NCI-H748 (cell line): ENCODE data around the gene KIF2A.

Source experiments
- DNase-seq: peaks from one replicate; lab custom pipeline; 2025; ENCODE audit not compliant: unreplicated experiment; lab: John Stamatoyannopoulos, UW

The KIF2A gene

GRCh38 chr5:62289813-62290212 lies 16.2 kb upstream of the KIF2A start:
- DNase-seq: no peak

- peak; percentile 66 for DNase-seq
These were observed 14.2 kb upstream of the KIF2A start for GRCh38 chr5:62291829-62292228.

DNA sequence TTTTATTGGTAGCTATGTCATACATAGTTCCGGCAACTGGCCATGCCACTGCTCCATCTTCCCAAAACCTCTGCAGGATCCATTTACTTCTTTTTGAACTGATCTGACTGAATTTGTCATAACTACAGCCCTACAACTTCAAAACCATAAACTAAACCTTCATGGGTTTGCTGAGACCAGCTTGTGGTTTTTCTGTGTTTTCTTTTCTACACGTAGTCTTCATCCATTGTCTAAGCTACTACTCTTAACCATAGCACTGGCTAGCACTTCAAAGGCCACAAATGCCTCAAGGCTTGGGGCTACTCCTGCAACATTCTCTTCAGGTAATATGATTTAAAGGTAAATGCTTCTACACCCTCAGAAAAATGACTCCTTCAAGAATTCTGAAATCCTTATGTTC lies 9.0 kb upstream of the KIF2A start:
- DNase-seq: no peak

DNA sequence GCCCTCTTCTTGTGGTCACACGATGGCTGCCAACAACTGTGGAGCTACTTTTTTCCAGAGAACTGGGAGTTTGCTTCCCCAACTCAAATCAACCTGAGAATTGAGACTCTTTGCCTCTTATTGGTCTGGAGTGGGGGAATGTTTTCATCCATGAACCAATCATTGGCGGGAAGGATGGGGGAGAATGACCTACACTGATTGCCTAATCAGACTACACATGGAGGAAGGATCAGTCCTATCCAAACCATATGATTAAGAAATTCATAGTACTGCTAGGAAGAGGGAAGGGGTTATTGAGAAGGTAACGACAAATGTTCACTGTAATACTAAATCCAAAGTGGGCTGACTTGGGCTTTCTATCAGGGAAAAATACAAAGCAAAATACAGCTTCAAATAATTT lies 7.9 kb upstream of the KIF2A start:
- DNase-seq: no peak

- no peak for DNase-seq
These were observed 6.9 kb upstream of the KIF2A start for GRCh38 chr5:62299101-62299500.

DNA sequence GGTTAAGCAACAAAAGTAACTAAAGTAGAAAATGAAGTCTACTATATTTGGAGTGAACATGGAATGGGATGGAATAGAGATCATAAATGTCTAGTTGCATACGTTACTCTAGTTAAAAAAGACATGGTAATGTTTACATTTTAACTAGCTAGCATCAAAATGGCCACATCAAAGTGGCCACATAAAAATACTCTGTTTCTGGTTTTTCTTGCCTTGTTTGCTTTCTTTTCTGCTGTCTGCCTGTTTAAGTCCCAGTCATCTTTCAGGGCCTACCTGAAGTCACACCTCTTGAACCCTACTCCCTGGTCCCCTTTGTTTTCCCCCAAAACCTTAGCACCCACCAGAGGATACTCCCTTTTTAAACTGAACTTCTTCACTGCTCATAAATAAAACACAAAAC lies 6.4 kb upstream of the KIF2A start:
- no peak for DNase-seq

- no peak for DNase-seq
These were observed 670 bp upstream of the KIF2A start for GRCh38 chr5:62305358-62305714.

DNA sequence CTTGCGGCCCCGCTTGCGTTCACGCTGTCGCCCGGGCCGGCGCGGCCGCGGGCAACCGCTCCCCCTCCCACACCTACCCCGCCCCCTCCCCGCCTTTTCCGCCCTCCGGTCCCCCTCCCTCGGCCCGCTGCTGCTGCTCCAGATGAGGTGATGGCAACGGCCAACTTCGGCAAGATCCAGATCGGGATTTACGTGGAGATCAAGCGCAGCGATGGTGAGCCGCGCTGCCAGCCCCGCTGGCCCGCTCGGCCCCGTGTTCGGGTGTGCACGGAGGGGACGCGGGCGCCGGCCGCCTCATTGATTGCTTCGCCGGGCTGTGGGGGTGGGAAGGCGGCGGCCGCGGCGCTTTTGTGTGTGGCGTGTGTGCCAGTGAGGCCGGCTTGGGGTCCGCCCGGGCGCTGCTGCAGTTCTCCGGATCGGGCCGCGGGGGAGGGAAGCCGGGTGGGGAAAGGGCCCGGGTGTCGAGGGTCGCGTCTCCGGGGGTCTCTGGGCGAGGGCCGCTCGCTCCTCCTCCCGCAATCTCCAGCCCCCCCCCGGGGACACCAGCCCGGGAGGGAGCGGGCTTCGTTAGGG lies 403 bp downstream of the KIF2A start:
- DNase-seq: no peak

DNA sequence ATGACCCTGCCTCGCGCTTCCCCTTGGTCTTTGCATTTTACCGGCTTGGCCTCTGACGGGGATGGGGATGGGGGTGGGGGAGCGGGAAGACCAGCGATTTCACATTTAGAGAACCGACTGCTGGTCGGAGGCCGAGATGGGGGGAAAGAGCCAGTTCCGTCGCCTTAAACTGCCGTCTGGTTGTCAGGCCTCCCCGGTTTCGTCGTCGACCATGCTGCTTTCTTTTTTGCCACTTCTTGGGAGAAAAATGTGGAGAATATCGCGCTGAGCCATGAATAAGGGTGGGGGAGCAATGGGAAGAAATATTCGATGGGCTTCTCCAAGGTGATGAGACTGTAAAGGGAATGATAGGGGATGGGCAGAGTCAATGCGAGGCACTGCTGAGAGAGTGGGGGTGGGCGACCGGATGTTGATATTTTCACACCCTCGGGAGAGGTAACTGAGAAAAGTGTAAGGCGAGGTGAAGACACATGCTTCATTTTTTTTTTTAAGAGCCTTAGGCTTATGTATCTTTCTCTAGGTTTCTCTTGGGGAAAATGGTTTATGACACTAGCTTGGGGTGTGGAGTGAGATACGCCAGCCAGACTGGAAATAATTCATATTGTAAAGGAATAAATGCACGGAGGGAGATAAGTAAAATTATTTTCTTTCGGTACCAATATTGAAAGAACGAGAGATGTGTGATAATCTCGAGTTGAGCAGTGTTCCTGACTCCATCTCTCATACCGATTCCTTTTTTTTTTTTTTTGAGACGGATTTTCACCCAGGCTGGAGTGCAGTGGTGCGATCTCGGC lies 1.1 kb downstream of the KIF2A start:
- peak; percentile 66 for DNase-seq

DNA sequence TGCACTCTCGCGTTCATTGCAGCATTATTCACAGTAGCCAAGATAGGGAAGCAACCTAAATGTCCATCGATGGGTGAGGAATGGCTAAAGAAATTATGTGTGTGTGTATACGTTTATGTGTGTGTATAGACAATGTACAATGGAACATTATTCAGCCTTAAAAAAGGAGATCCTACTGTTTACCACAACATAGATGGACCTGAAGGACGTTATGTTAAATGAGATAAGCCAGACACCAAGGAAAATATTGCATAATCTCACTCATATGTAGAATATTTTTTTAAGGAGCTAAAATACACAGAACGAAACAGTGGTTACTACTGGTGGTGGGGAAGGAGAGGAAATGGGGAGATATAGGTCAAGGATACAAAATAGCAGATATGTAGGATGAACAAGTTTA lies 2.4 kb downstream of the KIF2A start:
- DNase-seq: no peak

- DNase-seq: no peak
These were observed 3.1 kb downstream of the KIF2A start for GRCh38 chr5:62309107-62309506.

DNA sequence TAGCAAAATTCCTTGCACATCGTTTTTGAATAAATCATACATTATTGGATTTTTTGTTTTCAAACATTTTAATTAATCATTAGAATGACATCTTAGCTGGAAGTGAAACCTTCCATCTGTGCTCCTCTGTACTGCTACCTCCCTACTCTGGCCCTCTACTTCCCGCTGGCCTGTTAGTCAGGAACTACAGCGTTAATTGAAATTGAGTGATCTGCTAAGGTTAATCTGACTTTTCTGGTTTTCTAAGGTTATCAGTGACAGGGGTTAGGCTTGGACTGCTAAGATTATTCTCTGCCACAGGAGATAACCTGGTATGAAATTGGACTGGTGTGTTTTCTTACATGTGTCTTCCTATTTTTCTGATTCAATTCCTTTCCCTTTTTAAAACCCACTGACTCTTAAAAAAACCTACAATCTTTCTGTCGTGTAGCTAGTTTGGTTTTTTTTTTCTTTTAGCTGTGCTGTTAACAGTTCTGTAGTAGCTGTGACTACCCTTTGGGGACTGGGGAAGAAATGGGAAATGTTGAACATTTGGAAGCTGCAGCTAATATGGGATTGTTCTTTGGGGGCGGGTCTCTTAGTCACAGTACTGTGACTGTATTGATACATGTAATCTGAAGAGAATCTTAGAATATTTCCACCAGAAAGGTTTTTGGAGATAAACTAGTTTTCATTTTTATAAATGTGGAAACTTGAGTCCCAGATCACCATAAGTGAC lies 4.6 kb downstream of the KIF2A start:
- no peak for DNase-seq

DNA sequence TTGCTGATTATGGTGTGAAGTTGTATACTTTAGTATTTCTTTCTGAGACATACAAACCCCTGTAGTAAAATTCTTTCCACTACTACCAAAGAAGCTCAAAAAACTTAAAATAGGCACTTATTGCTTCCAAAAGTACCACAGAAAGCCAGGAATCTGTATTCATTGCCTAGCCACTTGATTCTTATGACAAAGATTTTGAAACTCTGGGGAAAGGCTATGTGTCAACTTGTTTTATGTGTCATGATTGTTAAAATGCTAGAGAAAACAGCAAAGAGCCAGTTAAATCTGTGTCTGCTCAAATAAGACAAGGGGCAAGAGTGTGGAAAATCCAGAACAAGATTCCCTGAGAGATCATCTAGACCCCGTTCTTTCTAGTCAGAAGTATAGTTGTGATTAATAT lies 6.0 kb downstream of the KIF2A start:
- DNase-seq: no peak

GRCh38 chr5:62312674-62313073 lies 6.7 kb downstream of the KIF2A start:
- DNase-seq: no peak

DNA sequence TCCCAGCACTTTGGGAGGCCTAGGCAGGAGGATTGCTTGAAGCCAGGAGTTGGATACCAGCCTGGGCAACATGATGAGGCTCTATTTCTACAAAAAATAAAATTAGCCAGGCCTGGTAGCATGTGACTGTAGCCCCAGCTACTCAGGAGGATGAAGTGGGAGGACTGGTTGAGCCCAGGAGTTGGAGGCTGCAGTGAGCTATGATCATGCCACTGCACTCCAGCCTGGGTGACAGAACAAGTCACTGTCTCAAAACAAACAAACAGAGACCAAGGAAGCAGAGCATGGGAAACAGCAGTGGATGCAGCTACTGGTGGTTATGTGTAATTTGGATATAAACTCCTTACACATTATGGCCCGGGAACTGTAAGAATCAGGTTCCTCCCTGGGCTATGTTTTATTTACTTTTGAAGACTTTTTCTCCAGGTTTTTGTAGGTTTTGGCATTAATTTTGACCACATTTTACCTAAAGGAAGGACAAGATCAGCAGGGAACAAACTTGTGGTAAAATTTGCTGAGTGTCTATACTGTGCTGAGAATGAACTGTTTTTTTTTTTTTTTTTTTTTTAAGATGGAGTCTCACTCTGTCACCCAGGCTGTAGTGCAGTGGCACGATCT lies 8.3 kb downstream of the KIF2A start:
- no peak for DNase-seq

- DNase-seq: no peak
These were observed 9.6 kb downstream of the KIF2A start for GRCh38 chr5:62315376-62316175.

DNA sequence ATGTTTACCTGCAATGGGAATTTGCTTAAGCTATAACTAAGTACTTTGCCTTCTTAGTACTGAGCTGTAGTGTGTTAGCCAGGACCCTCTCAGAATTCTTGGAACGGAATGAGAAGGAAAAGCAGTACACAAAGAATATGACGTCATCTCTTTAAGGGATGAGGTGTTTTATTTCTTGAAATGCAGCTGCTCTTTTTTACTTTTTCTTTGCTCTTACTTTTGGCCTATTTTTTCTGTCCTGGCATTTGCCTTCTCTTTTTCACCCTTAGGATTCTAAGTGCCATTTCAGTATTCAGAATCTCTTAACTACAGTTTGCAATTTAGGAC lies 10.1 kb downstream of the KIF2A start:
- DNase-seq: no peak

- no peak for DNase-seq
These were observed 11.8 kb downstream of the KIF2A start for GRCh38 chr5:62317810-62318209.

DNA sequence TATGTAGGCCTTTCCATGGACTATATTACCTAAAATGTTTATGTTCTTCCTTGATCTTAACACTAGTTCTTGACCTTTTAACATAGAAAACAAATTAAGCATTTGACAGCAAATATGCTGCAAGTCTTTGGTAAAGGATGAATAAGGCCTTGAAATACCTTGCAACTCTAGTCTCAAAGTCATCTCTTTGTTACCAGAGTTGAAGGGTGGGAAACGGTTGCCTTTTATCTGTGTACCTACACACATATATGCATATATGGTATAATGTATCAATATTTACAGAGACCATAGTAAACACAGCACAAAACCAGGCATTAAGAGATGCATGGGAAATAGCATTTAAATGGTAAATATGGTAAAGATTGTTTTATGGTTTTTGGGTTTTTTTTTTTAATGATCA lies 16.5 kb downstream of the KIF2A start:
- DNase-seq: no peak

DNA sequence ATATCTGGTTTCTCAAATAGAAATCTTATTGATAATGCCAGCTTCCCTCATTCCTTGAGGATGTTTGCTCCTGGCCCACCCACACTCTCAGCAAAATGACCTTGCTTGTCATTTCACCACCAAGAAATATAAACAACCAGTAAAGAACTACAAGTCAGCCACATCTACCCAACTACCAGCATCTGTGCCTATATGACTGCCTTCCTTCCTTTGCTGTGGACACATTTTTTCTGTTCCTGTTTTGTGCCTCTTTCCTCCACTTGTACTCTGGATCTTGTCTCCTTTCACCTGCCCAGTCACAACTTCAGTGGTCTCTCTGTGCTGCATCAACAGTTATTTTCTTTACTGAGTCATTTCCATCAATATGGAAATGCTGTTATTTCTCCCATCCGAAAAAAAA lies 20.3 kb downstream of the KIF2A start:
- DNase-seq: no peak

GRCh38 chr5:62326702-62327101 lies 20.7 kb downstream of the KIF2A start:
- DNase-seq: no peak
